ENCODE results near the gene BCAN.
"Not testable (repeated sequence)": the region's sequence is repeated elsewhere in the genome, so short reads cannot be mapped to it uniquely, and the experiment has no call there.

BCAN gene

DNA sequence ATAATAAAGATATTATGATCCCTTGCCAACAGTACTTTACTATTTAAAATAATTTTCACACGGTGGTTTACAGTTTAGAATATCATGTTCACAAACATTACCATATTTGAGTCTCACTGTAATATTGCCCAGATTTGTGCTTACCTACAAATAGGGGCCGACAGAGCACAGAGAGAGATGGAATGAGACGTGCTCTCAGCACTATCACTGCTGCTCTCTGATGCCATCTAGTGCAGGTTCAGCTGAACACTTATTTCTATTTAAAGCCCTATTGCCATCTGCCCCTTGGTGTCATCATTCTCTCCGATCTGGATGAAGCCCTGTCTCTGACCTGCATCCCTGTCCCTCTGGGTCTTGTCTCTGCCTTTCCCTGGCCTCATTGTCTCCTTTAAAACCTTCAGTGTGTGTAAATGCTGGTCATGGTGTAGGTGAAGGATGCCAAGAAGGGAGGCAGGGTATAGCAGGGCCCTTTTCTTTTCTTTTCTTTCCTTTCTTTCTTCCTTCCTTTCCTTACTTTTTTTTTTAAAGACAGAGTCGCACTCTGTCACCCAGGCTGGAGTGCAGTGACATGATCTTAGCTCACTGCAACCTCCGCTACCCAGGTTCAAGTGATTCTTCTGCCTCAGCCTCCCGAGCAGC, 33.8 kb upstream of the BCAN start:
- TF ChIP-seq POLR2AphosphoS5 (IDR thresholded peaks at IDR 0.05; ENCODE audit: borderline replicate concordance, low read depth, low read length), result no peak
- TF ChIP-seq FOXP2 (optimal IDR thresholded peaks at IDR 0.05; ENCODE audit: control extremely low read depth, extremely low read length, insufficient read depth), result no peak
- TF ChIP-seq EZH2 (IDR thresholded peaks at IDR 0.05), result no peak
- H3K9ac ChIP-seq (ENCODE audit: insufficient read length), result no peak overlapping the region
- no peak overlapping the region for H3K4me3 ChIP-seq
- DNase-seq (ENCODE audit: low read depth, low spot score), result no peak
- no peaks in the 10 kb centered on the region for H3K36me3 ChIP-seq (ENCODE audit: insufficient read depth, low read length)
- H3K9me3 ChIP-seq (ENCODE audit: low read depth, low read length), result no peaks in the 10 kb centered on the region
- no peak overlapping the region for H3K27ac ChIP-seq

DNA sequence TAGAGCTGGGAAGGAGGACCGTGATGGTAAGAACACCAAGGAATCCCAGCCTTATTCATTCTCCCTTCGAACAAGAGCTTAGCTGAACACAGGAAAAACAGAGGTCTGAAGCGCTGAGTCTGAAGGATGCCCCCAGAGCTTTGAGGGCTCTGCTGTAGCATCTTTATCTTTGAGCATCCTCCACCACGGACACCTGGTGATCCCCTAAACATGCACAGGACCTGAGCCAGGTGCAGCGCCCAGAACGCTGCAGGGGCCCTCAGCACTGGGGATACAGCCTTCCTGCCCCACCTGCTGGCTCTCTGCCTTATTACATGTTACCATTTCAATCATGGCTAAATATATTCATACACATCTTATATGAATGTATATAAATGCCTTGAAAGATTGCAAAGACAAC, 32.9 kb upstream of the BCAN start:
- H3K36me3 ChIP-seq (ENCODE audit: insufficient read depth, low read length), result no peaks in the 10 kb centered on the region
- no peak for DNase-seq (ENCODE audit: low read depth, low spot score)
- H3K9ac ChIP-seq (ENCODE audit: insufficient read length), result no peak overlapping the region
- no peaks in the 10 kb centered on the region for H3K9me3 ChIP-seq (ENCODE audit: low read depth, low read length)
- no peak for TF ChIP-seq POLR2AphosphoS5 (IDR thresholded peaks at IDR 0.05; ENCODE audit: borderline replicate concordance, low read depth, low read length)
- H3K27ac ChIP-seq, result no peak overlapping the region
- H3K4me3 ChIP-seq, result no peak overlapping the region

DNA sequence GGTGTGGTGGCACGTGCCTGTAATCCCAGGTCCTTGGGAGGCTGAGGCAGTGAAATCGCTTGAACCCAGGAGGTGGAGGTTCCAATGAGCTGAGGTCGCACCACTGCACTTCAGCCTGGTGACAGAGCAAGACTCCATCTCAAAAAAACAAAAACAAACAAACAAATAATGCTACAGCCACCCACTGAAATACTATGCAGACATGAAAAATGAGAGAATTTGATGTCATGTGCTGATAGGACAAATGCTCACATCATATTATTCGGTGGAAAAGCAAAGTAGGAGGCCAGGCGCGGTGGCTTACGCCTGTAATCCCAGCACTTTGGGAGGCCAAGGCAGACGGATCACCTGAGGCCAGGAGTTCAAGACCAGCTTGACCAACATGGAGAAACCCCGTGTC, 31.8 kb upstream of the BCAN start:
- not testable (repeated sequence) for DNase-seq (ENCODE audit: low read depth, low spot score); H3K9ac ChIP-seq (ENCODE audit: insufficient read length)

DNA sequence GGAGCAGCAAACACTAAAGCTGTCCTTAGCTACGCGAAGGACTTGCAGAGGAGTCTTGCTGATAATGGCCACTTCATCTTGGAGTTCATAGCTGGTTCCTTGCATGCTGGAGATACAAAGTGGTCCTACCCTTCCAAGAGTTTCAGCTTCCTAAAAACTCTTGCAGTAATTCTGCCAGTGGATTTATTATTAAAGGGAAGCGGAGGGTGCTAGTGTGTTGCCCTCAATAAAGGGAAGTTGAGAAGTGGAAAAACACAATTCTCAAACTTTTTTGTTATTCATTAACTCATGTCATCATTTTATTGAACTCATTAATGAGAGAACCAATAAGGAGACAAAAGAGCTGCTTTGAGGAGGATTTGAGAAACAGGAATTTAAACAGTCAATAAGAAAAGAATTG, 29.3 kb upstream of the BCAN start:
- H3K4me3 ChIP-seq, result no peak overlapping the region
- TF ChIP-seq FOXP2 (optimal IDR thresholded peaks at IDR 0.05; ENCODE audit: control extremely low read depth, extremely low read length, insufficient read depth) (no peak), EZH2 (IDR thresholded peaks at IDR 0.05) (no peak), POLR2AphosphoS5 (IDR thresholded peaks at IDR 0.05; ENCODE audit: borderline replicate concordance, low read depth, low read length) (no peak)
- no peaks in the 10 kb centered on the region for H3K9me3 ChIP-seq (ENCODE audit: low read depth, low read length)
- DNase-seq (ENCODE audit: low read depth, low spot score), result no peak
- no peaks in the 10 kb centered on the region for H3K36me3 ChIP-seq (ENCODE audit: insufficient read depth, low read length)
- no peak overlapping the region for H3K9ac ChIP-seq (ENCODE audit: insufficient read length)
- no peak overlapping the region for H3K27ac ChIP-seq

More for the DNA sequence above, 31.8 kb upstream of the BCAN start:
- not testable (repeated sequence) for H3K36me3 ChIP-seq (ENCODE audit: insufficient read depth, low read length); H3K27ac ChIP-seq; H3K4me3 ChIP-seq; H3K9me3 ChIP-seq (ENCODE audit: low read depth, low read length)

DNA sequence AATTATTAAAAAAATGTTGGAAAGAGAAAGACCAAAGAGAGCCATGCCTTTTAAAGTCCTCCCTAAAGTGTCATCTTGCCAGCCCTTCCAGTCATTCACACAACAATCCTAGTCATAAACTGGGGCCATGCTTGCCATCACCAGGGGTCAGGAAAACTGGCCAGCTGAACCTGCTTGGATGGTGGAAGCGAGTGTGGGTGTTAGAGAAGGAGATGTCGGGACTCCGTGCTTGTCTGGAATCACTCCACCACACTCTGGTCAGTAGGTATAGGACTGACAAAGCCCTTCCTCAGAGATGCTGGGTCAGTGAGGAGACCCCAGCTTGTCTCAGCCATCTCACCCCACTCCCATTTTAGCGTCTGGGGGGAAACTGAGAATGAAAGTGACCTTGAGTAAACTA, 26.0 kb upstream of the BCAN start:
- no peak for TF ChIP-seq EZH2 (IDR thresholded peaks at IDR 0.05)
- no peak for TF ChIP-seq FOXP2 (optimal IDR thresholded peaks at IDR 0.05; ENCODE audit: control extremely low read depth, extremely low read length, insufficient read depth)
- TF ChIP-seq POLR2AphosphoS5 (IDR thresholded peaks at IDR 0.05; ENCODE audit: borderline replicate concordance, low read depth, low read length), result no peak
- no peak overlapping the region for H3K27ac ChIP-seq
- no peaks in the 10 kb centered on the region for H3K36me3 ChIP-seq (ENCODE audit: insufficient read depth, low read length)
- no peaks in the 10 kb centered on the region for H3K9me3 ChIP-seq (ENCODE audit: low read depth, low read length)
- no peak overlapping the region for H3K4me3 ChIP-seq
- no peak overlapping the region for H3K9ac ChIP-seq (ENCODE audit: insufficient read length)
- DNase-seq (ENCODE audit: low read depth, low spot score), result no peak

DNA sequence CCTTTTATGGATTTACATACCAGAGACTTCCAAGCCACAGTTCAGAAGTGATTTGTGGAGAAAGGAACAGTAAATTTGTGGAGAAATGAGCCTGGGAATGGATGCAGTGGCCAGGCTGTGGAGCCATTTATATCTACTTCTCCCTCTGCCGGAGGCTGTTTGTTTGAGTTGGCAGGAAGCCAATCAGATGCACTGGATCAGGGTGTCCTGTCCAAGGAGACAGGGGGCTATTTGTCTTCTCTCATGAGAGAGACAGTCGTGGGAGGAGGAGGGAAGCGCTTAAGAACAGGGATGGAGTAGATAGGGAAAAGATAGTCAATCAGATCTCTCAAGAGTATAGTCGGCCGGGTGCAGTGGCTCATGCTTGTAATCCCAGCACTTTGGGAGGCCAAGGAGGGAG, 25.5 kb upstream of the BCAN start:
- H3K36me3 ChIP-seq (ENCODE audit: insufficient read depth, low read length), result no peaks in the 10 kb centered on the region
- no peak overlapping the region for H3K27ac ChIP-seq
- DNase-seq (ENCODE audit: low read depth, low spot score), result no peak
- H3K9ac ChIP-seq (ENCODE audit: insufficient read length), result no peak overlapping the region
- H3K9me3 ChIP-seq (ENCODE audit: low read depth, low read length), result no peaks in the 10 kb centered on the region
- no peak overlapping the region for H3K4me3 ChIP-seq
- TF ChIP-seq FOXP2 (optimal IDR thresholded peaks at IDR 0.05; ENCODE audit: control extremely low read depth, extremely low read length, insufficient read depth), result no peak
- TF ChIP-seq EZH2 (IDR thresholded peaks at IDR 0.05), result no peak
- no peak for TF ChIP-seq POLR2AphosphoS5 (IDR thresholded peaks at IDR 0.05; ENCODE audit: borderline replicate concordance, low read depth, low read length)

DNA sequence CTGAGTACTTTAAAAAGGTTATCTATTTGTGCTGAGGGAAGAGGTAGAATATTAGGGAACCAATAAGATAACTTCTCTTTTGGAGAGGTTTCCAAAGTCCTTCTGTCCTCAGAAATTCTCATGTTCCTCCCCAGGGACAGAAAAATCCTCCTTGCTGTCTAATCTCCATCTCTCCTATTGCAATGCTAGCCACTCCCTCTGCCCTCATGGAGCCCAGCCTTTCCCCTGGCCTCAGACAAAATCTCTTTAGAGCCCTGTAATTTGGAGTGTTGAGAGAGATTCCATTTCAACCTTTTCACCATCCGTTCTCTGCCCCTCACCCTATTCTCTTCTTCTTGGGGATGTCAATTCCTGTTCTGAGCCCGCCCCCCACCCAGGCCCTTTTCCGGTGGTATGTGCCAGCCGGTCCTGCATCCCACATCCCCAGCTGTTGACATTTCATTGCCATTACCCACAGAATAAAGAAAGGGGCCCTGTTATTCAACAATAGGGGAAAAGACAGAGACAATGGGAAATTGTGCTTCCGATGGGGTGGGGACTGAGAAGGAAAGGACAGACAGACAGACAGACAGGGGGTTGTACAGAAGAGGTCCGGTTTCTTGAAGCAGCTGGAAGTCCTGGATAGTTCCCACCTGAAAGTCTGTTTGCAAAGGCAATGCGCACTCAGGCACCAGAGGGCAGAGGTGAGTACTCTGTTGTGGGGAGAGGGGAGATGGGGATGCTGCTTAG, 22.9 kb upstream of the BCAN start, which contains the start of gene HAPLN2:
Gene HAPLN2 (plus strand): TSS at position 563 of the 729 bp plus-strand sequence. CDS start 4,076 bp downstream, outside the sequence.
- Histone ChIP-seq H3K4me3 (no peak within 1 kb of the TSS), H3K9me3 (ENCODE audit: low read depth, low read length) (no peaks in the 10 kb centered on the region), H3K27ac (no peak within 1 kb of the TSS), H3K9ac (ENCODE audit: insufficient read length) (no peak within 1 kb of the TSS), H3K36me3 (ENCODE audit: insufficient read depth, low read length) (no peaks in the 10 kb centered on the region)
- TF ChIP-seq POLR2AphosphoS5 (IDR thresholded peaks at IDR 0.05; ENCODE audit: borderline replicate concordance, low read depth, low read length) (no peak), EZH2 (IDR thresholded peaks at IDR 0.05) (no peak), FOXP2 (optimal IDR thresholded peaks at IDR 0.05; ENCODE audit: control extremely low read depth, extremely low read length, insufficient read depth) (no peak)
- DNase-seq (ENCODE audit: low read depth, low spot score), result no peak

DNA sequence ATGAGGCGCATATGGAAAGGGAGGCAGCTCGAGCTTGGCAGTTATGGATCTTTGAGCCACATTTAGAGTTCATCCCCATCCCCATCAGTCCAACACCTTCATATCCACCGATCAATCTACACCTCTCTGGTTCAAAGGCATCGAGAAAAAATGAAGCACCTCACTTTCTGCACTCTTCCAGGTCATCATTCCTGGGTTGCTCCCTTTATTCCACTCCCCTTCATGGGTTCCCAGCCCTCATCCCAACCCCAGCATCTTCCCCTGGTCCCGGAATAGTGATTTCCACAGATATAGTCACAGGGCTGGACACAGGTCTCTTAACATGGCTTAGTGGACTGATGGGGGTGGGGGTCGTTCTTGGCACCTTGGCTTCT, 22.3 kb upstream of the BCAN start:
- Histone ChIP-seq H3K27ac (no peak overlapping the region), H3K4me3 (no peak overlapping the region), H3K36me3 (ENCODE audit: insufficient read depth, low read length) (no peaks in the 10 kb centered on the region), H3K9ac (ENCODE audit: insufficient read length) (no peak overlapping the region), H3K9me3 (ENCODE audit: low read depth, low read length) (no peaks in the 10 kb centered on the region)
- DNase-seq (ENCODE audit: low read depth, low spot score), result no peak
- TF ChIP-seq POLR2AphosphoS5 (IDR thresholded peaks at IDR 0.05; ENCODE audit: borderline replicate concordance, low read depth, low read length), result no peak
- TF ChIP-seq EZH2 (IDR thresholded peaks at IDR 0.05), result no peak
- TF ChIP-seq FOXP2 (optimal IDR thresholded peaks at IDR 0.05; ENCODE audit: control extremely low read depth, extremely low read length, insufficient read depth), result no peak

All from SK-N-MC (cell line).